DOHH2 (cell line): ENCODE results near the gene TMEM154.

ENCODE experiments used
- CTCF ChIP-seq: fragments of 200-600 bp; sonication (generic); IDR thresholded peaks from one replicate; pipeline ENCODE4 v1.5.1; 2014; ENCODE audit warnings: antibody characterized with exemption, mild to moderate bottlenecking, low read depth, low read length; ENCODE audit not compliant: poor library complexity, severe bottlenecking
- EZH2phosphoT487 ChIP-seq: fragments of 200-600 bp; sonication (generic); IDR thresholded peaks from 2 replicates; pipeline ENCODE4 v1.6.1; 2017; ENCODE audit warnings: borderline replicate concordance, mild to moderate bottlenecking, antibody characterized with exemption, low read length, moderate library complexity, mixed read lengths

GRCh38 chr4:152723236-152723635 is 43.4 kb upstream of the TMEM154 start:
- TF ChIP-seq CTCF (no peak), EZH2phosphoT487 (no peak)
